ENCODE results near the gene MOV10L1.

The MOV10L1 gene

GRCh38 chr22:50059881-50060262 lies 29.9 kb upstream of the MOV10L1 start:
- DNase-seq, result no peak

- no peak for DNase-seq
These were observed 29.2 kb upstream of the MOV10L1 start for GRCh38 chr22:50060441-50061140.

GRCh38 chr22:50061141-50061823 lies 28.5 kb upstream of the MOV10L1 start:
- DNase-seq, result no peak

- DNase-seq, result no peak
These were observed 27.9 kb upstream of the MOV10L1 start for GRCh38 chr22:50061824-50062355.

- DNase-seq, result no peak
These were observed 27.2 kb upstream of the MOV10L1 start for GRCh38 chr22:50062509-50063135.

GRCh38 chr22:50063589-50064393 lies 26.0 kb upstream of the MOV10L1 start:
- peak; percentile 48 for DNase-seq

- DNase-seq, result no peak
These were observed 25.4 kb upstream of the MOV10L1 start for GRCh38 chr22:50064453-50064852.

DNA sequence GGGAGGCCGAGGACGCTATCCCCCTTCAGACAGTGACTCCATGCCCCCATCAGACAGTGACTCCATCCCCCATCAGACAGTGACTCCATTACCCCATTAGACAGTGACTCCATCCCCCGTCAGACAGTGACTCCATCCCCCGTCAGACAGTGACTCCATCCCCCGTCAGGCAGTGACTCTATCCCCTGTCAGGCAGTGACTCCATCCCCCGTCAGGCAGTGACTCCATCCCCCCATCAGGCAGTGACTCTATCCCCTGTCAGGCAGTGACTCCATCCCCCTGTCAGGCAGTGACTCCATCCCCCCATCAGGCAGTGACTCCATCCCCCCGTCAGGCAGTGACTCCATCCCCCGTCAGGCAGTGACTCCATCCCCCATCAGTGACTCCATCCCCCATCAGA lies 22.6 kb upstream of the MOV10L1 start:
- DNase-seq, result no peak

GRCh38 chr22:50068096-50068495 lies 21.7 kb upstream of the MOV10L1 start:
- no peak for DNase-seq

- DNase-seq, result no peak
These were observed 19.4 kb upstream of the MOV10L1 start for GRCh38 chr22:50070366-50070765.

DNA sequence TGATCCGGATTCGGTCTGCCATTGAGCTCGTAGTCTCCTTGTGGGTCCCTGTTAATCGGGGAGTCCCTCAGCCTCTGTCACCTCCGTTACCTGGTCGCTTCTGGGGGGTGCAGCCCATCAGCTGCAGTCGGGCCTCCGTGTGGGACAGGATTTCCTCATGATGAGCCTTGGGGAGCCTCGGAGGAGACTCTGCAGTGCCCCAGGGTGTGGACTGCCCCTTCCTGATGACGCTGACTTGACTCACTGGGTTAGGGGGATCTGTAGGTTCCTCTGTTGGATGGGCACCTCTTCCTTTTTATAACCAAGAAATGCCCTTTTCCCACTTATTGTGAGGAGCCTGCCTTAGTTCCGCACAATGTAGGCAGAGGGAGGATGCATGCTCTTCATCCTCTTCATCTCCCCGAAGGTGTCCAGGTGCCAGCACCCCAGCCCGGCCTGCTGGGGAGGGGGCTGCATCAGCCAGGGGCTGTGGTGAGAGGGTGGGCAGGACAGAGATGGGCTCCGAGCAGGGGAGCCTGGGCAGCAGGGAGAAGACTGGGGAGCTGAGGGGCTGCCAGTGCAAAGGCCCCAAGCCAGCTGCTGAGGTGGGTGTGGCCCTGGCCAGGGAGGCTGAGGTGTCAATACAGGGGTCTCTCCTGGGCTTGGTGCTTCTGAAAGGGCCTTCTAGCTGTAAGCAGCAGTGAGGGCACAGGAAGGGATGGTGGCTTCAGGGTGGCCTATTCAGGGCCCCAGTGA lies 18.2 kb upstream of the MOV10L1 start:
- DNase-seq, result no peak

DNA sequence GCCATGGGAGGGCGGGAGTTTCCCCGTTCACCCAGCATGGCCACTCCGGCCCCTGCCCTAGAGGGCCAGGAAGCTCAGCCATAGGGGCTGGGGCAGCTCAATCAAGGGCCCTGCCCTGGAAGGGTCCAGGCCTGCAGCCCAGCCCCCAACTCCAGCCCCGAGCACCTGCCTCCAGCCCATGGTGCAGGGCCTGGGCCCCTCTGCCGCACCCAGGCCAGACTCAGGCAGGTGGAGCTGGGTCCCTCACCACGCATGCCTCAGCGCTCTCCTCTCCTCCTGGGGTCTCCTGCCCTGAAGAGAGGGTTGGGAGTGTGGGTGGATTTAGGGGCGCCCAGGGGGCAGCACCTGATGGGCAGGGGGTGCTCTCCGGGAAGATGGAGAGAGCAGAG lies 17.6 kb upstream of the MOV10L1 start:
- no peak for DNase-seq

- no peak for DNase-seq
These were observed 16.9 kb upstream of the MOV10L1 start for GRCh38 chr22:50072714-50073538.

DNA sequence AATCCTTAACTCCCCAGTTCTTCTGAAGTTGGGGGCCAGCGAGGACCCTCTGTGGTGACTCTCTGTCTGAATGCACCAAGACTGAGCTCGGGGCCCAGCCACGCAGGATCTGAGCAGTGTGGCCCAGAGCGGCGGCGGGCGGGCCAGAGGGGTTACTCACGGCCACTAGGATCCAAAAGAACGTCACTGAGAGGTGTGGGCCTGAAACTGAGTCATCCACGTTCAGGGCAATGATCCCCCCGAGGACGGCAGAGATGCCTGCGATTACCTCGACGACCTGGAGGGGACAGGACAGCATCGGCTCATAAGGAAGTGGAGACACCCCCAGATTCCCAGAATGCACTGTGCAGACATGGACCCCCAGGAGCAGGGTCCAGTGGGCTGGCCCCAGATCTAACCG lies 15.8 kb upstream of the MOV10L1 start:
- no peak for DNase-seq

DNA sequence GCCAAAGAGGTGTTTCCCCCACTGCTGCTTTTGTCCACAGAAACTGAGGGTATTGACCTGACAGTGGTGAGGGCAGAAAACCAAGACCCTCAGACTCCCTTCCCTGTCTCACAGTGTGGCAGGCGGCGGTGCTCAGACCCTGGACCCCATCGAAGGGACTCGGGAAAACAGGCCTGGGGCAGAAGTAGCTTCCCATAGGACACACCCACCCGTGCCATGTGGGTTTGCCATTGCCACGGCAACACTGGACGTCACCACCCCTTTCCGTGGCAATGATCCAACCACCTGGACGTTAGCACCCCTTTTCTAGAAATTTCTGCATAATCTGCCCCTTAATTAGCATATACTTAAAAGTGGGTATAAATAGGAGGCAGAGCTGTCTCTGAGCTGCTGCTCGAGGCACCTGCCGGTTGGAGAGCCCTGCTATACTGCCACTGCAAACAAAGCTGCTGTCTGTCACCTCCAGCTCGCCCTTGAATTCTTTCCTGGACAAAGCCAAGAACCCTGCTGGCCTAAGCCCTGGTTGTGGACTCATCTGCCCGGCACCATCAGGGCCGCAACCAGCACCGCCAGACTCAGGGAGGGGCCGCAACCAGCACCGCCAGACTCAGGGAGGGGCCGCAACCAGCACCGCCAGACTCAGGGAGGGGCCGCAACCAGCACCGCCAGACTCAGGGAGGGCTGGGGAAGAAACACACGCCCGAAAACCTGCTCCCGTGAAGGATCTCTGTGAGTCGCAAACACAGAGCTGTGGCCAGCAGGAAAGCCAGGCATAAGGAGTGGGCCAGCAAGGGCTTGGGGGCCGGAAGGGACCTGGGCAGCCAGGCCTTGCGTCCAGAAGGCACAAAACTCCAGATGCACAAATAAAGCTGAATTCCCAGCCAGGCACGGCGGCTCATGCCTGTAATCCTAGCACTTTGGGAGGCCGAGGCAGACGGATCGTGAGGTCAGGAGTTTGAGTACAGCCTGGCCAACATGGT lies 15.0 kb upstream of the MOV10L1 start:
- DNase-seq, result no peak

- DNase-seq, result no peak
These were observed 12.9 kb upstream of the MOV10L1 start for GRCh38 chr22:50076646-50077535.

DNA sequence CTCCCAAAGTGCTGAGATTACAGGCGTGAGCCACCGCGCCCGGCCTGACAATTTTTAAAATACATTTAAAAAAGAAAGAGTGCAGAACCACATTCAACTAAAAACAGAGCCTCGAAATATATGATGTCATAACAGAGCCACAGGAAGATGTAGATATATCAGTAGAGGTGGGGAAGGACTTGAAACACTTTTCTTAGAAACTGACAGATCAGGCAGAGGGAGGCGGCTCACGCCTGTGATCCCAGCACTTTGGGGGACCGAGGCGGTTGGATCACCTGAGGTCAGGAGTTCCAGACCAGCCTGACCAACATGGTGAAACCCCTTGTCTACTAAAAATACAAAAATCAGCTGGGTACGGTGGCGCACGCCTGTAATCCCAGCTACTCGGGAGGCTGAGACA lies 11.6 kb upstream of the MOV10L1 start:
- DNase-seq, result no peak

DNA sequence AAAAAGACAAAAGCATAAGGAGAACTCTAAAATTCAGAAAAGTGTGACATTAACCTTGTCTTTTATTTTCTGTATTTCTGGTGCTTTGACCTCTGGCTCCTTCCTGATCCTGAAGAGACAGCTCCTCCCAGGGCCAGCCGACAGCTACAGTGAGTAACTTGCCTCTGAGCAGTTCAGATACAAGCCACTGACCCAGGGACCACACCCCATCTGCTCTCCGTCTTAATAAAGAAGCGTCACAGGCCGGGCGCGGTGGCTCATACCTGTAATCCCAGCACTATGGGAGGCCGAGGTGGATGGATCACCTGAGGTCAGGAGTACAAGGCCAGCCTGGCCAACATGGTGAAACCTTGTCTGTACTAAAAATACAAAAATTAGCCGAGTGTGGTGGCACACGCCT lies 11.0 kb upstream of the MOV10L1 start:
- DNase-seq, result no peak

DNA sequence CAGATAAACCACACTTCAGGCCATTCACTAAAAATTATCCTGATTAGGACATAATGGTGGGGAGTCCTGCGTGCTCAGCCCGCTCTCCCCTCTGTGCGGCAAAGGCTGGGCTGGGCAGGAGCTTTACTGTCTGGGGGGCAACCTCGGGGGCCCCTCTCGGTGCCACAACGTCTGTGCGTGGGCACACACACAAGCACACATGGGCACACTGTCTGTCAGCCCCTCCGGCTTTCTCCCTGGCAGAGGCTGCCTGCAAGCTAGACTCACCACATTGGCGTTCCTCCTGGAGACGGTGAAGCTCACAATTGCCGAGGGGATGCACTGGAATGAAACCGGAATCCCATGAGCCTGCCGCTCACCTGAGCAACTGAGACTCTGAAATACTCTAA lies 9.7 kb upstream of the MOV10L1 start:
- DNase-seq, result no peak
